Measurements from ENCODE around the gene SPSB3. TPM values are rescaled to one million over a fixed set of nuclear protein-coding genes. Genes with fewer than 3 reads are reported as not detected.

SPSB3 gene
- total and polyA plus RNA-seq, 2 of the 13 experiments (the other 11 are each of a cell fraction or from before 2014, with no cell fraction given), result 13.2 to 21.9 TPM

GRCh38 chr16:1826691-1827573 lies 44.6 kb upstream of the SPSB3 start, which contains the start of the genes FAHD1 and HAGH (continued):
- TF ChIP-seq, protein P1, sequence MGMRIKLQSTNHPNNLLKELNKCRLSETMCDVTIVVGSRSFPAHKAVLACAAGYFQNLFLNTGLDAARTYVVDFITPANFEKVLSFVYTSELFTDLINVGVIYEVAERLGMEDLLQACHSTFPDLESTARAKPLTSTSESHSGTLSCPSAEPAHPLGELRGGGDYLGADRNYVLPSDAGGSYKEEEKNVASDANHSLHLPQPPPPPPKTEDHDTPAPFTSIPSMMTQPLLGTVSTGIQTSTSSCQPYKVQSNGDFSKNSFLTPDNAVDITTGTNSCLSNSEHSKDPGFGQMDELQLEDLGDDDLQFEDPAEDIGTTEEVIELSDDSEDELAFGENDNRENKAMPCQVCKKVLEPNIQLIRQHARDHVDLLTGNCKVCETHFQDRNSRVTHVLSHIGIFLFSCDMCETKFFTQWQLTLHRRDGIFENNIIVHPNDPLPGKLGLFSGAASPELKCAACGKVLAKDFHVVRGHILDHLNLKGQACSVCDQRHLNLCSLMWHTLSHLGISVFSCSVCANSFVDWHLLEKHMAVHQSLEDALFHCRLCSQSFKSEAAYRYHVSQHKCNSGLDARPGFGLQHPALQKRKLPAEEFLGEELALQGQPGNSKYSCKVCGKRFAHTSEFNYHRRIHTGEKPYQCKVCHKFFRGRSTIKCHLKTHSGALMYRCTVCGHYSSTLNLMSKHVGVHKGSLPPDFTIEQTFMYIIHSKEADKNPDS (CRISPR knock-in tag; IDR thresholded peaks at IDR 0.05), result peak; percentile 89
- TF ChIP-seq ADNP (CRISPR knock-in tag; IDR thresholded peaks at IDR 0.05) (no peak), ZGPAT (CRISPR knock-in tag; IDR thresholded peaks at IDR 0.05) (peak; percentile 97), CHD2 (IDR thresholded peaks at IDR 0.05; ENCODE audit: low read depth, low read length) (peak; percentile 11; the same call in 1 of the 2 replicates), PCBP1 (IDR thresholded peaks at IDR 0.05; ENCODE audit: borderline replicate concordance, low read depth, low read length) (peak; percentile 16; the same call in 1 of the 2 replicates), ZNF253 (CRISPR knock-in tag; IDR thresholded peaks at IDR 0.05; ENCODE audit: borderline replicate concordance) (peak; percentile 30; the same call in 1 of the 2 replicates), PITX1 (CRISPR knock-in tag; IDR thresholded peaks at IDR 0.05) (peak; percentile 54; the same call in 1 of the 2 replicates), TCF7L2 (IDR thresholded peaks at IDR 0.05; ENCODE audit: low read depth, low read length) (no peak), ZNF549 (CRISPR knock-in tag; IDR thresholded peaks at IDR 0.05) (no peak), KDM1A (CRISPR knock-in tag; IDR thresholded peaks at IDR 0.05) (no peak), ZNF432 (CRISPR knock-in tag; IDR thresholded peaks at IDR 0.05; ENCODE audit: borderline replicate concordance) (no peak), NFRKB (IDR thresholded peaks at IDR 0.05) (no peak), RBM22 (optimal IDR thresholded peaks at IDR 0.05; ENCODE audit: low read length) (no peak), MTA1 (CRISPR knock-in tag; IDR thresholded peaks at IDR 0.05; ENCODE audit: borderline replicate concordance) (peak; percentile 55; the same call in 1 of the 2 replicates), ZXDC (CRISPR knock-in tag; IDR thresholded peaks at IDR 0.05) (peak; percentile 79), ZNF557 (CRISPR knock-in tag; IDR thresholded peaks at IDR 0.05) (no peak), RELA (CRISPR knock-in tag; IDR thresholded peaks at IDR 0.05) (no peak), SAFB2 (CRISPR knock-in tag; IDR thresholded peaks at IDR 0.05; ENCODE audit: borderline replicate concordance, low read depth) (peak; percentile 88; the same call in 1 of the 2 replicates)
- TF ChIP-seq, protein P2, sequence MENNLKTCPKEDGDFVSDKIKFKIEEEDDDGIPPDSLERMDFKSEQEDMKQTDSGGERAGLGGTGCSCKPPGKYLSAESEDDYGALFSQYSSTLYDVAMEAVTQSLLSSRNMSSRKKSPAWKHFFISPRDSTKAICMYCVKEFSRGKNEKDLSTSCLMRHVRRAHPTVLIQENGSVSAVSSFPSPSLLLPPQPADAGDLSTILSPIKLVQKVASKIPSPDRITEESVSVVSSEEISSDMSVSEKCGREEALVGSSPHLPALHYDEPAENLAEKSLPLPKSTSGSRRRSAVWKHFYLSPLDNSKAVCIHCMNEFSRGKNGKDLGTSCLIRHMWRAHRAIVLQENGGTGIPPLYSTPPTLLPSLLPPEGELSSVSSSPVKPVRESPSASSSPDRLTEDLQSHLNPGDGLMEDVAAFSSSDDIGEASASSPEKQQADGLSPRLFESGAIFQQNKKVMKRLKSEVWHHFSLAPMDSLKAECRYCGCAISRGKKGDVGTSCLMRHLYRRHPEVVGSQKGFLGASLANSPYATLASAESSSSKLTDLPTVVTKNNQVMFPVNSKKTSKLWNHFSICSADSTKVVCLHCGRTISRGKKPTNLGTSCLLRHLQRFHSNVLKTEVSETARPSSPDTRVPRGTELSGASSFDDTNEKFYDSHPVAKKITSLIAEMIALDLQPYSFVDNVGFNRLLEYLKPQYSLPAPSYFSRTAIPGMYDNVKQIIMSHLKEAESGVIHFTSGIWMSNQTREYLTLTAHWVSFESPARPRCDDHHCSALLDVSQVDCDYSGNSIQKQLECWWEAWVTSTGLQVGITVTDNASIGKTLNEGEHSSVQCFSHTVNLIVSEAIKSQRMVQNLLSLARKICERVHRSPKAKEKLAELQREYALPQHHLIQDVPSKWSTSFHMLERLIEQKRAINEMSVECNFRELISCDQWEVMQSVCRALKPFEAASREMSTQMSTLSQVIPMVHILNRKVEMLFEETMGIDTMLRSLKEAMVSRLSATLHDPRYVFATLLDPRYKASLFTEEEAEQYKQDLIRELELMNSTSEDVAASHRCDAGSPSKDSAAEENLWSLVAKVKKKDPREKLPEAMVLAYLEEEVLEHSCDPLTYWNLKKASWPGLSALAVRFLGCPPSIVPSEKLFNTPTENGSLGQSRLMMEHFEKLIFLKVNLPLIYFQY (CRISPR knock-in tag; IDR thresholded peaks at IDR 0.05; ENCODE audit: borderline replicate concordance), result peak; percentile 84; the same call in 1 of the 2 replicates

All from HepG2 (cell line).